HCT116 (cell line): ENCODE results near the gene NCKAP5. TPM values are rescaled to one million over a fixed set of nuclear protein-coding genes. Genes with fewer than 3 reads are reported as not detected.

Experiments
- ATAC-seq: fragments of 200-7000 bp; cut with Tn5 transposase; 2 replicates; pipeline ENCODE4 v1.9.1; 2020; ENCODE audit warnings: mild to moderate bottlenecking, moderate library complexity
- BruUV-seq: library from RNA; stranded (reverse); fragments of 400-500 nt; replicated peaks from 2 replicates; lab custom pipeline; 2021; lab: Mats Ljungman, UMichigan
- CTCF ChIA-PET: fragments of 300-600 bp; sonication (Branson Sonifier 250); formaldehyde crosslinking; loops from one replicate; lab custom pipeline; 2021; ENCODE audit warnings: antibody characterized with exemption; lab: Charles Lee
- POLR2A ChIA-PET: fragments of 300-600, 350-600 bp; sonication (Branson Sonifier 250); formaldehyde crosslinking; loops from one replicate; lab custom pipeline; 2021; ENCODE audit warnings: antibody characterized with exemption; lab: Charles Lee
- RAD21 ChIA-PET, 2 experiments: fragments of 300-600 bp; sonication (Branson Sonifier 250); formaldehyde crosslinking; loops; one replicate each; lab custom pipeline; 2023; ENCODE audit warnings: low total read pairs in 2 of 2; ENCODE audit not compliant: uncharacterized antibody in 2 of 2, unreplicated experiment in 2 of 2, low non-redundant PET in 1 of 2; lab: Charles Lee
- DNase-seq: peaks from one replicate; pipeline ENCODE4 v3.0.0-alpha.2; 2010; ENCODE audit warnings: low read depth, low spot score
- H2AFZ ChIP-seq: fragments of 200-600 bp; shearing (Covaris generic), sonication (generic); 2 replicates; pipeline ENCODE4 v1.6.1; 2017; ENCODE audit warnings: low read depth, mixed run types, mixed read lengths, antibody characterized with exemption, low read length; ENCODE audit not compliant: poor library complexity, severe bottlenecking
- H3K27ac ChIP-seq: 2 replicates; pipeline ENCODE4 v1.5.1; 2012; ENCODE audit warnings: low read depth, low read length
- H3K27me3 ChIP-seq: fragments of 200-600 bp; sonication (generic); 2 replicates; pipeline ENCODE4 v1.6.1; 2016; ENCODE audit warnings: mixed run types, low read length, mixed read lengths; ENCODE audit not compliant: insufficient read depth
- H3K36me3 ChIP-seq, 2 experiments: fragments of 200-500 bp in 1 of 2; fragments of 200-600 bp in 1 of 2; sonication (Bioruptor generic) in 1 of 2; sonication (generic) in 1 of 2; 2 replicates each; pipeline versions ENCODE4 v1.5.1 to v1.6.1; 2014 to 2016; ENCODE audit warnings: low read length in 2 of 2, inconsistent platforms in 1 of 2, mixed read lengths in 1 of 2, mixed run types in 1 of 2; ENCODE audit not compliant: insufficient read depth in 2 of 2, control insufficient read depth in 1 of 2
- H3K4me1 ChIP-seq, 2 experiments: fragments of 200-600 bp in 1 of 2; sonication (generic) in 1 of 2; 2 replicates each; pipeline versions ENCODE4 v1.5.1 to v1.6.1; 2012 to 2017; ENCODE audit warnings: low read length in 2 of 2, inconsistent platforms in 1 of 2, mild to moderate bottlenecking in 1 of 2, mixed read lengths in 1 of 2, mixed run types in 1 of 2, moderate library complexity in 1 of 2; ENCODE audit not compliant: insufficient read depth in 2 of 2, control insufficient read depth in 1 of 2
- H3K4me2 ChIP-seq: fragments of 200-600 bp; sonication (generic); 2 replicates; pipeline ENCODE4 v1.6.1; 2017; ENCODE audit warnings: mixed run types, low read length, mixed read lengths
- H3K4me3 ChIP-seq, 2 experiments: fragments of 200-600 bp in 1 of 2; sonication (generic) in 1 of 2; replicated peaks in 1 of 2; 2 replicates each; pipeline ENCODE4 v1.5.1; 2011 to 2016; ENCODE audit warnings: low read length in 2 of 2, control low read depth in 1 of 2, low read depth in 1 of 2, mild to moderate bottlenecking in 1 of 2, mixed read lengths in 1 of 2, mixed run types in 1 of 2
- H3K79me2 ChIP-seq: fragments of 200-600 bp; sonication (generic); 2 replicates; pipeline ENCODE4 v1.6.1; 2017; ENCODE audit warnings: mild to moderate bottlenecking, mixed run types, low read length, moderate library complexity, mixed read lengths; ENCODE audit not compliant: insufficient read depth
- H3K9ac ChIP-seq: fragments of 200-600 bp; sonication (generic); 2 replicates; pipeline ENCODE4 v1.6.1; 2016; ENCODE audit warnings: low read length, mixed read lengths
- H3K9me2 ChIP-seq: fragments of 200-600 bp; sonication (generic), shearing (Covaris generic); 2 replicates; pipeline ENCODE4 v1.6.1; 2017; ENCODE audit warnings: mixed run types, mild to moderate bottlenecking, moderate library complexity; ENCODE audit not compliant: insufficient read depth
- H3K9me3 ChIP-seq, 2 experiments: fragments of 200-500 bp in 1 of 2; fragments of 200-600 bp in 1 of 2; sonication (Bioruptor generic) in 1 of 2; sonication (generic) in 1 of 2; 2 replicates each; pipeline ENCODE4 v1.6.1; 2014 to 2017; ENCODE audit warnings: low read length in 2 of 2, mixed read lengths in 2 of 2, inconsistent platforms in 1 of 2, low read depth in 1 of 2, mild to moderate bottlenecking in 1 of 2, mixed run types in 1 of 2, moderate library complexity in 1 of 2; ENCODE audit not compliant: control insufficient read depth in 1 of 2, insufficient read depth in 1 of 2
- H4K20me1 ChIP-seq: fragments of 200-600 bp; sonication (generic), shearing (Covaris generic); 2 replicates; pipeline ENCODE4 v1.6.1; 2017; ENCODE audit warnings: mixed run types, mild to moderate bottlenecking, moderate library complexity; ENCODE audit not compliant: insufficient read depth
- ATF3 ChIP-seq: IDR thresholded peaks from 2 replicates; pipeline ENCODE4 v1.6.1; 2012
- CEBPB ChIP-seq: IDR thresholded peaks from 2 replicates; pipeline ENCODE4 v1.6.1; 2012; ENCODE audit warnings: low read depth
- CTCF ChIP-seq, 3 experiments: fragments of 200-600 bp in 1 of 3; sonication (generic) in 1 of 3; IDR thresholded peaks in 2 of 3; conservative IDR thresholded peaks in 1 of 3; 2 replicates each; pipeline ENCODE4 v1.5.1; 2012 to 2017; ENCODE audit warnings: low read depth in 2 of 3, low read length in 2 of 3, antibody characterized with exemption in 1 of 3, borderline replicate concordance in 1 of 3, control low read depth in 1 of 3, mild to moderate bottlenecking in 1 of 3, mixed read lengths in 1 of 3, mixed run types in 1 of 3, moderate library complexity in 1 of 3; ENCODE audit not compliant: insufficient read depth in 1 of 3
- EZH2 ChIP-seq: fragments of 200-600 bp; sonication (generic); IDR thresholded peaks from 2 replicates; pipeline ENCODE4 v1.6.1; 2017; ENCODE audit warnings: antibody characterized with exemption, mixed run types
- JUND ChIP-seq: IDR thresholded peaks from 2 replicates; pipeline ENCODE4 v1.6.1; 2012
- POLR2A ChIP-seq: IDR thresholded peaks from 2 replicates; pipeline ENCODE4 v1.7.0; 2011; ENCODE audit warnings: borderline replicate concordance; ENCODE audit not compliant: insufficient read depth, insufficient read length; ENCODE audit errors: extremely low read depth
- POLR2AphosphoS5 ChIP-seq: IDR thresholded peaks from 2 replicates; pipeline ENCODE4 v1.6.1; 2011; ENCODE audit warnings: mild to moderate bottlenecking, low read depth, low read length, moderate library complexity
- SRF ChIP-seq: IDR thresholded peaks from 2 replicates; pipeline ENCODE4 v1.6.1; 2012; ENCODE audit warnings: low read depth
- YY1 ChIP-seq: IDR thresholded peaks from 2 replicates; pipeline ENCODE4 v1.6.1; 2011; ENCODE audit warnings: low read length, low read depth, moderate library complexity, mild to moderate bottlenecking; ENCODE audit not compliant: insufficient replicate concordance; ENCODE audit errors: extremely low read depth
- ZBTB33 ChIP-seq: IDR thresholded peaks from 2 replicates; pipeline ENCODE4 v1.6.1; 2011; ENCODE audit warnings: mild to moderate bottlenecking, low read length, moderate library complexity; ENCODE audit not compliant: insufficient replicate concordance; ENCODE audit errors: extremely low read depth
- ZFX ChIP-seq: fragments of 450-650 bp; IDR thresholded peaks from 2 replicates; pipeline ENCODE4 v1.6.1; 2017
- ZNF274 ChIP-seq: fragments of 200-500 bp; sonication (Bioruptor generic); IDR thresholded peaks from 2 replicates; pipeline ENCODE4 v1.6.1; 2014; ENCODE audit warnings: mild to moderate bottlenecking, low read depth, low read length, inconsistent platforms
- intact Hi-C: fragments of 100-400 bp; cut with micrococcal nuclease; formaldehyde crosslinking; loops from 2 replicates; pipeline ENCODE4 v1.10.0; 2022
- total RNA-seq: library from RNA; stranded (reverse); gene quantifications from one replicate; pipeline ENCODE4 v1.2.1, GENCODE V29; 2021; ENCODE audit not compliant: unreplicated experiment
- TF ChIP-seq, protein P1 (sequence below): IDR thresholded peaks from 2 replicates; pipeline ENCODE4 v1.6.1; 2012

NCKAP5 gene
- total RNA-seq, 1 experiment from 2014 or later, result 0.30 TPM

DNA sequence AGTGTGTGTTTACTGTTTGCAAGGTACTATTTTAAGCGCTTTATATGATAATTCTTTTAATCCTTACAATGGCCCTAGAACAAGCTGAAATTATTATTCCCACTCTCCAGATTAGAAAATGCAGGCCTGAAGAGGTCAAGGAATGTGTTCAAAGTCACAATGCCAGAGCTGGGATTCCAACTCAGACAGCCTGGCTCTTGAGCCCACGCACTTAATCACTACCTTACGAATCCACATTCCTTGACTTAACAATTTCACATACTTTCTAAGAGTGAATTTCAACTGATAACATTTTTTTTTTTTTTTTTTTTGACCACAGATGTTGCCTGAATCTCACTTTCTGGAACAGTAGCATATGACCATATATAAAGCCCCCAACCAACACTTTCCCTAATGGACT, 400.3 kb downstream of the NCKAP5 start:
- CTCF ChIA-PET, result no interaction called here
- BruUV-seq, result no TSS peak
- TF ChIP-seq ZFX (no peak), YY1 (no peak), JUND (no peak), POLR2A (no peak), ATF3 (no peak), POLR2AphosphoS5 (no peak), ZBTB33 (no peak), ZNF274 (no peak), SRF (no peak), CTCF (IDR thresholded peaks at IDR 0.05 in 2 of 3, conservative IDR thresholded peaks at IDR 0.05 in 1 of 3; ENCODE audit: borderline replicate concordance in 1 of 3, insufficient read depth in 1 of 3, low read depth in 2 of 3, low read length in 2 of 3) (no peak), EZH2 (no peak), CEBPB (no peak)
- TF ChIP-seq, protein P1, sequence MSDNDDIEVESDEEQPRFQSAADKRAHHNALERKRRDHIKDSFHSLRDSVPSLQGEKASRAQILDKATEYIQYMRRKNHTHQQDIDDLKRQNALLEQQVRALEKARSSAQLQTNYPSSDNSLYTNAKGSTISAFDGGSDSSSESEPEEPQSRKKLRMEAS, result no peak

More for the DNA sequence above, 400.3 kb downstream of the NCKAP5 start:
- no peaks in the 10 kb centered on the region for H3K9me2 ChIP-seq
- H3K27ac ChIP-seq, result no peak overlapping the region
- intact Hi-C loops, result no loop called here
- H4K20me1 ChIP-seq, result no peaks in the 10 kb centered on the region
- no peaks in the 10 kb centered on the region for H3K79me2 ChIP-seq
- ChIA-PET RAD21 (no interaction called here), POLR2A (no interaction called here)
- H3K9ac ChIP-seq, result no peak overlapping the region
- no peak overlapping the region for H2AFZ ChIP-seq
- H3K27me3 ChIP-seq, result no peaks in the 10 kb centered on the region; the same call in 1 of the 2 replicates
- no peak for DNase-seq
- no peaks in the 10 kb centered on the region for H3K9me3 ChIP-seq
- no peak overlapping the region for H3K4me2 ChIP-seq
- ATAC-seq, result no peak
- no peak overlapping the region for H3K4me3 ChIP-seq
- no peaks in the 10 kb centered on the region for H3K36me3 ChIP-seq
- H3K4me1 ChIP-seq, result no peaks in the 10 kb centered on the region
